HG02970 (cell line): ENCODE results near the gene PCNX3.
"Not testable (repeated sequence)": the region's sequence is repeated elsewhere in the genome, so short reads cannot be mapped to it uniquely, and the experiment has no call there.

ENCODE experiments used
- ATAC-seq: cut with Tn5 transposase; IDR thresholded peaks from one replicate; pipeline ENCODE4 v1.9.1; 2021; ENCODE audit warnings: mild to moderate bottlenecking, moderate library complexity, moderate number of reproducible peaks; ENCODE audit not compliant: unreplicated experiment, low FRiP score

The PCNX3 gene

DNA sequence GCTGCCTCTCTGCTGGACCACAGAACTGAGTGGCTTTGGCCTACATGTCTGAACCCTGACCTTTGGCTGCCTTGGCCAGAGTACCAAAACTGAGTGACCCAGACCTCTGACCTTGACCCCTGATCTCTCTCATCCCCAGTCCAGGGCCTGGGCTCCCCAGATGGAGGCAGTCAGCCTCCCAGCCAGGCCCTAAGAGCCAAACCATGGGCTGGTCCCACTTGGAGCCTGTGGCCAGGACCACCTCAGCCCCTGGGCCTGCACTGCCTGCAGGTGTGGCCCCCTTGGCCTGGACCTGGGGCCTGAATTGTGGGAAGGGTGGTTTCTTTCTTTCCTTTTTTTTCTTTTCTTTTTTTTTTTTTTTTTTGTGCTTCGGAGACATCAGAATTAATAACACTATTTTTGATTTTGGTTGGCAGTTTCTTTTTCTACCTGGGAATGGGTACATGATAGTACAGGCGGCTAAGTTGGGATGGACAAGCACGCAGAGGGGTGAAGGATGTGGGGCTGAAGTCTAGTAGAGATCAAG is 21.5 kb downstream of the PCNX3 start:
- no peak for ATAC-seq

DNA sequence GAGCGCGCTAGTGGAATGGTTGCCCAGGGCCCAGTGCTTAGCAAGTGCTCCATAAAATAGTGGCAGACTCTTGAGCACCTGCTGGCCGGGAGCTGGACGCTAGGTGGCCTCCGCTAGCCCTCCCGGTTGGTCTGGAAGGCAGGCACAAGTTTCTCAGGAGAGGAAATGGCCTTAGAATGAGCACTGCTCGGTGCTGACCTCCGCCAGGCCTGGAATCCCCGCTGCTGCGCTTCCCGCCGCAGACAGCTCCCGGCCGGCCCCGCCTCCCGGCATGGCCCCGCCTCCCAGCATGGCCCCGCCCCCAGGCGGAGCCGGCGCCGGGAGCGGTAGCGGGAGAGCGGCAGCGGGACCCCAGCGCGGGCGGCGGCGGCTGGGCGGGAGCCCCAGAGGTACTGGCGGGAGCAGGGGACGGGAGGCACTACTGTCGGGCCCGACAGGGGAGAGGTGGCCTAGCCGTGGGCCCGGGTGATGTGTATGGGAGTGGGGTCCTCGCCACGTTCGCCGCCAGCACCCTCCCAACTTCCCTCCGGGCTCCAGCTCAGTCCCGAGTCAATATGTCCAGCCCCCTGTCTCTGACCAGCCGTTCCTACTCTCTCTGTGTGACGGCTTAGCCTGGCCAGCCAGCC is 22.3 kb downstream of the PCNX3 start, which contains the start of gene SIPA1:
Gene SIPA1, plus strand, starts transcription at position 308 of the 626 bp plus-strand sequence. CDS start 2,821 bp downstream, outside the sequence.
- peak; percentile 40 for ATAC-seq

GRCh38 chr11:65639228-65639597 is 23.6 kb downstream of the PCNX3 start:
- ATAC-seq = not testable (repeated sequence)

DNA sequence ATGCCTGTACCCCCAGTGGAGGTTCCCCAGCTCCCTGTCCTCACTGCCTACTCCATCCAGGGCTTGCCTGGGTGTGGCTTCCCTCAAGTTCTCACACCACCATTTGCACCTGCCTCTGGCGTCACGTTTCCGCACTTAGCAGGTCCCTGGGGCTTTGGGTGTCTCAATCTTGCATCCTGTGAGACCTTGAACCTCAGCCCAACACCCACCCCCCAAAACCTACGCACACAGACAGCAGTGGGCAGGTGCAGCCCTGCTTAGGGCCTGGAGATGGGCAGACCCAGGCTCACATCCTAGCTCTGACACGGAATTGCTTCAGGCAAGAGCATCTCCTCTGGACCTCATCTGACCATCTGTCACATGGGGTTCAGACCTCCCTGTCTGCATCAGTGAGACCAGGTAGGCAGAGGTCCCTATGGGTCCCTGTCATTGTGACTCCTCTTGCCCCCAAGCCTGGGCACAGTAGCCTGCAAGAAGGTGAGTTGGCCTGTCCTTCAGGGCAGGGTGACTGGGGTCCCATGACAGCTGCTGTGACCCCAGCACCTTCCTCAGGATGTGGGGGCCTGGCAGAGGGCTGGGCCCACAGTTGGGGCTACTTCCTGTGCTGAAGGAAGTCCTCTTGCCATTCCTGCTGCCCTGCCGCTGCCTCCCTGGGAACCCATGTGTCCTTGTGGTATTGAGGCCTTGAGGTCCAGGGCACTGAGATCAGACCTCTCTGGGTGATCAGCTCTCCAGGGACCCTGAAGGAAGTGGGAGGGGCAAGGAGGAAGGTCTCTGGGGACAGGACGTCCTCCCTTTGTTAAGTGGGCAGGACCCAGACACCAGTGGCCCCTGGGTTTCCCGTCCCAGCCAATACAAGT is 24.3 kb downstream of the PCNX3 start:
- no peak for ATAC-seq

DNA sequence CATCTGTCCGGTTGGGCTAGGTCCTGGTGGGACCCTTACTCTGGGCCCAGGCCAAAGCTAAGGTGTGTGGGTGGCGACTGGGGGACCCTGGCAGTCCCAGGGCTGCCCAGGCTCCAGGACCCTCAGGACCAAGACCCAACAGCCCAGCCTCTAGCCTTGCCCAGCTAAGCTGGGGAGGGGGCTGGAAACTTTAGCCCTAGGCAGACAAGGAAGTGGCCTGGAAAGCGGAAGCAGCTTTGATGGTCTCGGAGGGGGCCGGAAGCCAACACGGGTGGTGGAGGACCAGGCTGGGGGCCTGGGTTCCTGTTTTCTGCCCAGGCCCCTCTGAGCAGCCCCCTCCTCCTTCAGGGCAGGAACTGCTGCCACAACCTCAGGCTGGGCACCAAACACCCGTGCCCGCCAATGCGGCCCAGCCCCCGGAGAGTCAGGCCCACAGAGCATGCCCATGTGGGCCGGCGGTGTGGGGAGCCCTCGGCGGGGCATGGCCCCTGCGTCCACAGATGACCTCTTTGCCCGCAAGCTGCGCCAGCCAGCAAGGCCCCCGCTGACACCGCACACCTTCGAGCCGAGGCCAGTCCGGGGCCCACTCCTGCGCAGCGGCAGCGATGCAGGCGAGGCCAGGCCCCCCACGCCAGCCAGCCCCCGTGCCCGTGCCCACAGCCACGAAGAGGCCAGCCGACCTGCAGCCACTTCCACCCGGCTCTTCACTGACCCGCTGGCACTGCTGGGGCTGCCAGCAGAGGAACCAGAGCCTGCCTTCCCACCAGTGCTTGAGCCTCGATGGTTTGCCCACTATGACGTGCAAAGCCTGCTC is 25.1 kb downstream of the PCNX3 start:
- ATAC-seq = no peak

DNA sequence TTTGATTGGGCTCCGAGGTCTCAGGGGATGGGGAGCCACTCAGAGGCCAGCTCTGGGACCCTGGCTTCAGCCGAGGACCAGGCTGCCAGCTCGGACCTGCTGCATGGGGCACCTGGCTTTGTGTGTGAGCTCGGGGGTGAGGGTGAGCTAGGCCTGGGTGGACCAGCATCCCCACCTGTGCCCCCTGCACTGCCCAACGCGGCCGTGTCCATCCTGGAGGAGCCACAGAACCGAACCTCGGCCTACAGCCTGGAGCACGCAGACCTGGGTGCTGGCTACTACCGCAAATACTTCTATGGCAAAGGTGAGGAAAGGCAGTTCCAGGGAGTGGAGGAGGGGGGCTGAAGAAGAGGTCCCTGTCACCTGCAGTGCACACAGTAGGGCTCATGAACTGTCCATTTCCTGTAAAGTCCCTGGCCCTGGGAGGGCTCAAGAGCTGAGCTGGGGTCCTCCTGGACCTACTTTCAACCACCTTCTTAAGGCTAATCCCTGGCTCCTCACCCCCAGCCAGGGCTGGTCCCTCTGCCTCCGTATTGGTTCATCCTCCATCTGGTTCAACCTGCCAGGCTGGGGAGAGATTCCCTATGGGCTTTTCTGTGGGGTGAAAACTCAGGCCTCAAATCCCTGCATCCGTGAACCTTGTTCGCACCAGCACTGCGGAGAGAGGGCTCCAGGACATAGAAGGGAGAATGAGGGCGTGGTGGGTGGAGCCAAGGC is 25.9 kb downstream of the PCNX3 start:
- ATAC-seq = no peak

- no peak for ATAC-seq
These were observed 26.6 kb downstream of the PCNX3 start for GRCh38 chr11:65642014-65642671.

GRCh38 chr11:65643971-65644370 is 28.4 kb downstream of the PCNX3 start:
- ATAC-seq = no peak

DNA sequence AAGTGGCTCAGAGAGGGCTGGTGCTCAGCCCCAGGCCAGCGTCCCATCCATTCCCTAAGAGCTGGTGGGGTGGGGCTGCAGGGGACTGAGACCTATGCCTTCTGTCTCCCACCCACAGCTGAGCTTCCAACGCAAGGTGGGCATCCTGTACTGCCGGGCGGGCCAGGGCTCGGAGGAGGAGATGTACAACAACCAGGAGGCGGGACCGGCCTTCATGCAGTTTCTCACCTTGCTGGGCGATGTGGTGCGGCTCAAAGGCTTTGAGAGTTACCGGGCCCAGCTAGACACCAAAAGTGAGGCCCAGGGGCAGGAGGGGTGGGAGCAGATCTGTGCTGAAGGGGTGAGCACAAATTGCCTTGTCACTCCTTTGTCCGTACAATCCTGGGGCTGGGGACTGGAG is 29.3 kb downstream of the PCNX3 start:
- ATAC-seq = no peak

DNA sequence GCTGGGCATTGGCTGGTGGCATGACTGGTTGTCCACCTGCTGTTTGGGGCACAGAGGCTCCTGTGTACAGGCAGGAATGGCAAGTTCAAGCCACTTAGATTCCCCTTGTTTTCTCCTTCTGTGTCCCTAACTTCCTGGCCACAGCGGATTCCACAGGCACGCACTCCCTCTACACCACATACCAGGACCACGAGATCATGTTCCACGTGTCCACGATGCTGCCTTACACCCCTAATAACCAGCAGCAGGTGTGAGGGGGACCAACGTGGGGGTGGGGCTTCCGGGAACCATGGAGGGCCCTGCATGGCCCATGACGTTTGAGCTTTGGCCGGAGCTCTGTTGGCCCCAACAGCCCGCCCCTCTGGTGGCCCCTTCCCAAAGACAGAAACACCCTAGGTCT is 30.1 kb downstream of the PCNX3 start:
- no peak for ATAC-seq

DNA sequence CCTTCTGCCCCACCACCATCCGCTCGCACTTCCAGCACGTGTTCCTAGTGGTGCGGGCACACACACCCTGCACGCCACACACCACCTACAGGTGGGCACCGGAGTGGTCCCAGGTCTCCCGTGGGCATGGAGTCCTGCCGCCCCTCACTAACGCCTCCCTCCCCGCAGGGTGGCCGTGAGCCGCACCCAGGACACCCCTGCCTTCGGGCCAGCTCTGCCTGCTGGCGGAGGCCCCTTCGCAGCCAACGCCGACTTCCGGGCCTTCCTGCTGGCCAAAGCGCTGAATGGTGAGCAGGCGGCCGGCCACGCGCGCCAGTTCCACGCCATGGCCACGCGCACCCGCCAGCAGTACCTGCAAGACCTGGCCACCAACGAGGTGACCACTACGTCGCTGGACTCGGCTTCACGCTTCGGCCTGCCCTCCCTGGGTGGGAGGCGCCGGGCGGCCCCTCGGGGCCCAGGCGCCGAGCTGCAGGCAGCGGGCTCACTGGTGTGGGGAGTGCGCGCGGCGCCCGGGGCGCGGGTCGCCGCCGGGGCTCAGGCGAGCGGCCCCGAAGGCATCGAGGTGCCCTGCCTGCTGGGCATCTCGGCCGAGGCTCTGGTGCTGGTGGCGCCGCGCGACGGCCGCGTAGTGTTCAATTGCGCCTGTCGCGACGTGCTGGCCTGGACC is 30.8 kb downstream of the PCNX3 start:
- no peak for ATAC-seq

DNA sequence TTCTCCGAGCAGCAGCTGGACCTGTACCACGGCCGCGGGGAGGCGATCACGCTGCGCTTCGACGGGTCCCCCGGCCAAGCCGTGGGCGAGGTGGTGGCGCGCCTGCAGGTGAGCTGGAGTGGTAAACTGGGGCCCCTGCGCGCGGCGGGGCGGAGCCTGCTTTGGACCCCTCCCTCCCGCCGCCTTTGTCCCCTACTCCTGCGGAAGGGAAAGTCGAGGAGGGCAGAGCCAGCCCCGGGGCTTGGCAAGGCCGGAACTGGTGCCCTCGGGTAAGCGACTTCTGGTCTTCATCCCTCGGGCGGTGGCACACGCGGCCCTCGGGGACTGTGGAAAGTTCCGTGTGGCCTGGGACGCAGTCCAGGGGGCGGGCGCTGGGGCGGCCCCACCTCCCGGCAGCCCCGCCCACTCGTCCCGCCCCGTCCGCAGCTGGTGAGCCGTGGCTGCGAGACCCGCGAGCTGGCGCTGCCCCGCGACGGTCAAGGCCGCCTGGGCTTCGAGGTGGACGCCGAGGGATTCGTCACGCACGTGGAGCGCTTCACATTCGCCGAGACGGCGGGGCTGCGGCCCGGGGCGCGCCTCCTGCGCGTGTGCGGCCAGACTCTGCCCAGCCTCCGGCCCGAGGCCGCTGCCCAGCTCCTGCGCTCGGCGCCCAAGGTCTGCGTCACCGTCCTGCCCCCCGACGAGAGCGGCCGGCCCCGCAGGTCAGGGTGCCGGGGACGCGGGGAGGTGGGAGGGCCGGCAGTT is 31.6 kb downstream of the PCNX3 start:
- ATAC-seq = no peak

DNA sequence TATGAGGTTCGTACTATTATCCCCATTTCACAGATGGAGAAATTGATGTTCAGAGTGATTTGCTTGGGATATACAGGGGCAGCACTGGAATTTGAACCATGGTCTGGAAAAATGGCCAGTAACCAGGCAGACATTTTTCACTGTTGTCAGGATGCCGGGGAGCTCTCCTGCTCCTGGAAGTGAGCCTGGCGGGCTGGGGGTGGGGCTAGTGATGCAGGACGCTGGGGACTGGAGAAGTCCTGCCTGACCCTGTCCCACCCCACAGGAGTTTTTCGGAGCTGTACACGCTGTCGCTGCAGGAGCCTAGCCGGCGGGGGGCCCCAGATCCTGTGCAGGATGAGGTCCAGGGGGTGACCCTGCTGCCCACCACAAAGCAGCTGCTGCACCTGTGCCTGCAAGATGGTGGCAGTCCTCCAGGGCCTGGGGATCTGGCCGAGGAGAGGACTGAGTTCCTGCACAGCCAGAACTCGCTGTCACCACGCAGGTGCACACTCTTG is 33.5 kb downstream of the PCNX3 start:
- no peak for ATAC-seq

- ATAC-seq = no peak
These were observed 34.3 kb downstream of the PCNX3 start for GRCh38 chr11:65649656-65650546.

- ATAC-seq = no peak
These were observed 35.2 kb downstream of the PCNX3 start for GRCh38 chr11:65650547-65651338.

DNA sequence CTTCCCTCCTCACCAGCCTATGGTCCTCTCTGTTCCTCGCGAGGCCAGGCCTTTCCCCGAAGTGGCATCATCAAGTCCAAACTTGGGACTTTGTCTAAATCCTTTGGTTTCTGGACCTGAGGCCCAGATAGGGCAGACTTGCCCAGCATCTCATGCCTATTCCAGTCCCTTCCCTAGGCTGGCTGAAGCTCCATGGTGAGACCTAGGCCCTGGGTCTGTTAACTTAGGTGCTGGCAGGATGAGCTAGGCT is 35.7 kb downstream of the PCNX3 start:
- no peak for ATAC-seq
